Measurements from ENCODE around the gene TMEM151B.

The TMEM151B gene

DNA sequence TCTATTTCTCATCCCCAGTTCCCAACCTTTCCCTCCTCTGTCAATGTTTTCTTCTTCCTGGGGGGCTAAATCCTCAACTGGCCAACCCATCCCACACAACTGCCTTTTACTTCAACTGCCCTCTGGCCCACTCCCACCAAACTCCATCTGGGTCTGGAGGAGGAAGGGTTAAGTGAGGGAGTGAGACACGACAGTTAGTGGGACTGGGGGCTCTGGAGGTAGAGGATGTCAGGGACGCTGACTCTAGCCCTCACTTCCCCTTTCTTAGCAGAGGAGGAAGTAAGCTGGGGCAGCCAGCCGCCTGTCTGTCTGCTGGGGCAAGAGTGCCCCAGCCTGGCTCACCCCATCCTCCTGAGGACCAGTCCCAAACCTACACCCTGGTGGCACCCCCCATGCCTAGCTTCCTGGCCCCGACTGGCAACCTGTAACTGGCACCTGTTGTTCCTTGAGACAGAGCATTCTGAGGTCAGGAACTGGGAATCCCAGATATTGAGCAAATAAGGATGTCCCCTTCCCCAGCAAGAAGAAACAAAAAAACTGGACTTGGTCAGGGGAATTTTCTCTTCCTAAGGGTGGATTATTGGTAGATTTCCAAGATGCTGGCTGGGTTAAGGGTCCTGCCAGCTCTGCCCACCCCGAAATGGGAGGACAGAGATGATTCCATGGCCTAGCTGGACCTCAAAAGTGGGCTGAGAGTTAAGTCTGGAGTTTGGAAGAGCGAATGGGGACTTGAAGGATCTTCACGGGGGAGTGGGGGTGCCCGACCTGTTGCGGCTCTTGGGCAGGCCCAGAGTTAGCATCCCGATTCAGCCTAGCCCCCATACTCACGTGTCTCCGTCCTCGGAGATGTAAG lies 5.9 kb upstream of the TMEM151B start:
- DNase-seq = peak in 5 of 14 donors; percentile 32 to 49 (median 39)

DNA sequence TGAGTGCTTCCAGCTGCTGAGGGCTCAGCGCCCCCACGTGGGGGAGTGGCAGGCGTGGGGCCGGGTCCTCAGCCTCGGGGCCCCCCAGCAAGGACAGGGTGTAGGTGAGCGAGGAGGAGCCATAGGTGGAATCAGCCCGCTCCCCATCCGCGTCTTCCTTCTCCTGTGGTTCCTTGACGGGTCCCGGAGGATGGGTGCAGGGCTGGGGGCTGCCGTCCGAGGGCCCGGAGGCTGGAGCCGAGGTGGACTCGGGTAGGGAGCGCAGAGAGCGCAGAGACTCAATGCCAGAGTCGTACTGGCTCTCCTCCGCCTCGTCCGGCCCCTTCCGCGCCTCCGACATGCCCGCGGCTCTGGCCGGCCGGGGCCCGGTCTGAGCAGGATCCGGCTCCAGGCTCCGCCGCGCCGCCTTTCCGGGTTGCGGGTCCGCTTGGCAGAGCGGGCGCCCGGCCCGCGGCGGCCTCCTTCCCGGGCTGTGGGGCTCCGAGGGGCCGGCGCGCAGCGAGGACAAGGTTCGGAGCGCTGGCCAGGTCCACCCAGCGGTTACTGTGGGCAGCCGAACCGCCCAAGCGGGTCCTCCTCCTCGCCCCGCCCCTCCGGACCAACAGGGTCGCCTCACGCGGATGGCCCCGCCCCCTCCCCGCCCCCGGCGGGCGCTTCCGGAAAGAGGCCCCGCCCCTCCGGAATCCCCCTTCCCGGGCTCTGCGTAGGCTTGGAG lies 5.1 kb upstream of the TMEM151B start, which contains the start of gene NFKBIE:
NFKBIE (minus strand) TSS at position 545 of the 715 bp plus-strand sequence; CDS start at position 340, 205 bp downstream.
- DNase-seq = peak; percentile 48 to 95 (median 84)

DNA sequence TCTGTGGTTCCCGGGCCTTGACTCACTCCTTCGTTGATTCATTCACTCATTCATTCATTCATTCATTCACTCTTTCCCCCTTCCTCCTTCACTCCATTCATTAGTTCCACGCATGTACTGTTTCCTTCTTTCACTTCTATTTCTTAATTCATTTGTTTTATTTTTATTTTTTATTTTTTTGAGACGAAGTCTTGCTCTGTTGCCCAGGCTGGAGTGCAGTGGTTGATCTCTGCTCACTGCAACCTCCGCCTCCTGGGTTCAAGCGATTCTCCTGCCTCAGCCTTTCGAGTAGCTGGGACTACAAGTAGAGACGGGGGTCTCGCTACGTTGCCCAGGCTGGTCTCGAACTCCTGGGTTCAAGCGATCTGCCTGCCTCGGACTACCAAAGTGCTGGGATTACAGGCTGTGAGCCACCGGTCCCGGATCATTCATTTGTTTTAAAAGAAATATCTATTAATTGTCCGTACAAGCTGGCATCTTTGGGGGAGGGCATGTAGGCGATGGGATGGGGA lies 4.5 kb upstream of the TMEM151B start:
- no peak for DNase-seq

DNA sequence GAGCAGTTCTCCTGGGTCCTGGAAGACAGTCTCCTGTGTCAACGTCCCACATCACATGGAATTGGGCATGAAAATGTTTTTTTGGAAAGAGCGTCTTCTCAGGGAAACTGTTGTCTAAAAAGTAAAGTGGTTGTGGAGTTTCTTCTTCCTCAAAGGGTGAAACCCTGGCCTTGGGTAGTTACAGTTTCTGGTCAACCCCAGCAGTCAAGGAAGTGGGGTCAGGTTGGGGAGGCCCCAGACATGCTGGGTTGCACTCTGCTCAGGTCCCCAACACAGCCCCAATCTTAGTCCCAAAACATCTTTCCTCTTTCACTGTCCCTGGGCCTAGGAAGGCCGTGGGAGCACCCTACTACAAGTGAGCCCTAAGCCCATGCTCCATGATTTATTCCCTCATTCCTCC lies 3.9 kb upstream of the TMEM151B start:
- no peak for DNase-seq

DNA sequence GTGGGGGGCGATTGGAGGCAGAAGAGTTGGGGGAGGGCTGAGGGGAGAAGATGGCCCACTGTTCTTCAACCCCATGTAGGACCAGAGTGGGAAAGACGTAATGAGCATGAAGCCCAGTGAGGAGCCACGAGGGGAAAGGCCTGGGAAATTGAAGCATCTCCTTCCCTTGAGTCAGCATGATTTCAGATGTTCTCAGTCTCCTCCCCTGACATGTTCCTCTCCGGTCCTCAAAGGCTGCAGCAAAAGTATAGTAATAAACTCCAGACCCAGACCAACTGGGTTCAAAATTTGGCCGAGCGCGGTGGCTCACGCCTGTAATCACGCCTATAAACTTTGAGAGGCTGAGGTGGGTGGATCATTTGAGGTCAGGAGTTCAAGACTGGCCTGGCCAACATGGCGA lies 3.0 kb upstream of the TMEM151B start:
- no peak for DNase-seq

DNA sequence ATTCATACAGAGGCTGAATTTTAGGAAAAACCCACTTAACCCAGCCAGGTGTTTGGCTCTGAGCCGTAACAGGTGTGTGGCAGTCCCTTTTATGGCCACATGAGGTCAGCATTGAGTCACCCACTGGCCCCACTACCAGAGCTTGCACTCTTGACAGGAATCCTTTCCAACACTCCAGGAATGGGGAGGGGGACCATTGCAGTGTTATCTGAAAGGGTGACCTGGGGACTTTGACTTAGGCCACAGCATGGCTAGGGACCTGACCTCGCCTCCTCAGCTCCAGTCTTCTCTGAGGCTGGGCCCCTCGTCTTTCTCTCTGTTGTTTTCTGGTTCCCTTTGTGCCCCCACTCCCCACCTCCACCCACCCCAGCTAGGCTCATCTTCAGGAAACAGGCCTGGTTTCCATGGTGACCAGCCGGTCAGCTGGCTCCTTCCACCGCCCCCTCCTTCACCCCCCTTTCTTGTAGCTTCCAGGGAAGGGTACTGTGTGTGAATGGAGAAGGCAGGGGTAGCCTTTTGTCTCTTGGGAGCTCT lies 2.1 kb upstream of the TMEM151B start:
- DNase-seq = peak in 9 of 14 donors; percentile 36 to 65 (median 54)

DNA sequence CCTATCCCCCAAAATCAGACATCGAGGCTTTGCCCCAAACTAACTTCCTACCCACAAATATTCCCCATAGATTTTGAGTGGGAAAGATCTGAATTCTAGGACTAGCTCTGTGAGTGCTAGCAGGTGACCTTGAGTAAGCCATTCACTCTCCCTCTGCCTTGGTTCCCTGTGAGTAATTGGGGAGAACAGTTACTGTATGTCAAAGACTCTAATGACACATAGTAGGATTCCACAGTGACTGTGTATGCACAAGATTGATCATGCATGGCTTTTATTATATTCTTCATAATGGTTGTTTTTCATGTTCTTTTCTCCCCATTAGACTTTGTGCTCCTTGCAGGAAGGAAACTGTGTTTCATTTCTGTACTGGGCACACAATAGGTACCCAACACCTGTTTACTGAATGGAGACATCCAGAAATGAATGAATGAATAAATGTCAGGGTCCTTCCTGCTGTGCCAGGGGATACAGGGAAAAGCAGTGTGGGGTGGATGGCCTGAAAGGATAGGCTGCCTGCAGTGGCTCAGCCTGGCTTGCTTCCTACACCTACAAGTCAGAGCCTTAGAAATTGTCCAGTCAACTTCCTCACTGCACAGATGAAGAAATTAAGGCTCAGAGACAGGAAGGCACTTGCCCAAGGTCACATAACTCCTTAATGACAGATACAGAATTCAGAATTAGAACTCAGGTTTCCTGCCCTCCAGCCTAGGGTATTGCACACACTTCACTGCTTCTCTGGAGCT lies 901 bp upstream of the TMEM151B start:
- no peak for DNase-seq

DNA sequence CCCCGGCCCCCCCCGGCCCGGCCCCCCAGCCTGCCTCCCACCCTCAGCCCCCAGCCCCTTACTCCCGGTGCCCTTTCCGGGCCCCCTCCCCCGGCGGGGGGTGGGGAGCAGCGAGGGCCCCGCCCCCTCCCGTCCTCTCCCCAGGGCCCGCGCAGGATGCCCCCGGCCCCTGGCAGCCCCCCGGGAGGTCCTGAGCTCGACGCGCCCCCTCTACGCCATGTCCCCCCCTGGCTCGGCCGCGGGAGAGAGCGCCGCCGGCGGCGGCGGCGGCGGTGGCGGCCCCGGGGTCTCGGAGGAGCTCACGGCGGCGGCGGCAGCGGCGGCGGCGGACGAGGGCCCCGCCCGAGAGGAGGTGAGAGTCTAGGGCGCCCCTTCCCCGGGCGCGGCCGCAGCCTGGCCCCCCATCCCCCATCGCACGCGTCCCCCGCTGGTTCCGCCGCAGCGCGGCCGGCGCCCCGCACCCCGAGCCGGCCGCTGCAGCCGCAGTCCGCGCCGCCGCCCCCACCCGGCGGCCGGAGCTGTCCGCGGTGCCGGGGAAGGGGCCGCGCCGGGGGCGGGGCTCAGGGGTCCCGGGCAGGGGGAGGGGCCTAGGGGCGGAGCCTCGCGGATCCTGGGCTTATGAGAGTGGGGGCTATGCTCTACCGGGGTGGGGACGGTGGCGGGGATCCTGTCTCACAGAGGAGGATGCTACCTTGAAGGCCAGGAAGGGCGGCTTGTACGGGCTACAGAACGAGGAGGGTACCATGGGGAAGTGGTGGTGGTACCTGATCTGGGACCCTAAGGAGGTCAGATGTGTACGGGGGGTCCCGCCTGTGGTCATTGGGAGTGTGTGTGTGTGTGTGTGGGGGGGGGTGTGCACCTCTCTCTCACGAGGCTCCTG lies 516 bp downstream of the TMEM151B start:
- peak in 1 of 14 donors; percentile 30 for DNase-seq

DNA sequence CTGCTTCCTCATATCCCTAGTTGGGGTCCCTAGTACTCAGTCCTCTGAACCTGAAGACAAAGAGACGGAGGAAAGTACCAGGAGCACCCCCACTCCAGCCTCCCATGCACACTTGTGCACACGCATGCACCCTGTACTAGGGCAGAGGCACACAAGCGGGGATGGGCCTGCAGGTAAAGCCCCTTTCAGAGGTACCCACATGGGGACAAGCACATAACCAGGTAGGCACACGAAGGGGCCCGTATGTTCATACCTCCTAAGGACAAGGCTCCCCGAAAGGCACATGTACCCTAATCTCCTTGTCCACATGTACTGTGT lies 1.1 kb downstream of the TMEM151B start:
- no peak for DNase-seq

DNA sequence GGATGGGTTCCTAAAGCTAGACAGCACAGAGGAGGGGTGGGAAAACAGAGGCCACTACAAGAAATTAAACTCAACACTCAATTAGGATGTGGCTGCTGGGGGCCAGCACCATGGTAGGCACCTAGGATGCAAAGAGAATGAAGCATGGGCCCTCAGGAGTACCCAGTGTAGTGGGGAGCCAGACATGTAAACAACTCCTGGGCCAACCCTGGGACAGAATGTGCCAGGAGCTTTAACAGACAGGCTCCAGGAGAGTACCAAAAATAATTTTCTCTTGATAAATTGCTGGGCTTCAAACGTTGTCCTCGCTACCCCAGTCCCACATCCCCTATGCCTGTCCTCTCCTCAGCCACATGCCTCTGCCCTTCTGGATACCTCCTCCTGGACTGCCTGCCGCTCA lies 1.7 kb downstream of the TMEM151B start:
- DNase-seq = peak in 1 of 14 donors; percentile 81

DNA sequence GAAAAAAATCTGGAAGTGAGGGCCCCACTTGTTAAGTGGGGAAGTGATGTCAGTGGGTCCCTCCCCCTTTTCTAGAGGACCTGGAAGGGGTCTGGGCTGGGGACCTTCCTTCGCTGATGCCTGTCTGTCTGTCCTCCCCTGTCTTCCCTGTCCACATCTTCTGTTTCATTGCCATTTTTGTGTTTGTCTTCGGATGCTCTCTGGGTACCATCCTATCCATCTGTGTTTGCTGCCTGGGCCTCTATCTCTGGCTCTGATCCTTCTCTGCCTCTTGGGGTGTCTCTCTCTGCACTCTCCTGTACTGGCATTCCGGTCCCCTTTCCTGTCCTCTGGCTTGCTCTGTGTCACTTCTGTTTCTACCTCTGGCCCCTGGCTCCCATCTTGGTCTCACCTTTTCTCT lies 2.3 kb downstream of the TMEM151B start:
- peak in 1 of 14 donors; percentile 70 for DNase-seq

DNA sequence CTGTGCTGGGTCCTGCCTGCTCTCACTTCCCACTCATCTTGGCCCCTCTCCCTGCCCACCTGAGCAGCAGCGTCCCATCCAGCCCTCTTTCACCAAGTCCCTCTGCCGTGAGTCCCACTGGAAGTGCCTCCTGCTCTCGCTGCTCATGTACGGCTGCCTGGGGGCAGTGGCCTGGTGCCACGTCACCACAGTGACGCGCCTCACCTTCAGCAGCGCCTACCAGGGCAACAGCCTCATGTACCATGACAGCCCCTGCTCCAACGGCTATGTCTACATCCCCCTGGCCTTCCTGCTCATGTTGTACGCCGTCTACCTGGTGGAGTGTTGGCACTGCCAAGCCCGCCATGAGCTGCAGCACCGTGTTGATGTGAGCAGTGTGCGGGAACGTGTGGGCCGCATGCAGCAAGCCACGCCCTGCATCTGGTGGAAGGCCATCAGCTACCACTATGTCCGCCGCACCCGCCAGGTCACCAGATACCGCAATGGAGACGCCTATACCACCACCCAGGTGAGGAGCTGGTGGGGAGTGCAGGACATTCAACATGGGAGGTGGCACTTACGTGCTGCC lies 2.8 kb downstream of the TMEM151B start:
- DNase-seq = peak in 1 of 14 donors; percentile 71

DNA sequence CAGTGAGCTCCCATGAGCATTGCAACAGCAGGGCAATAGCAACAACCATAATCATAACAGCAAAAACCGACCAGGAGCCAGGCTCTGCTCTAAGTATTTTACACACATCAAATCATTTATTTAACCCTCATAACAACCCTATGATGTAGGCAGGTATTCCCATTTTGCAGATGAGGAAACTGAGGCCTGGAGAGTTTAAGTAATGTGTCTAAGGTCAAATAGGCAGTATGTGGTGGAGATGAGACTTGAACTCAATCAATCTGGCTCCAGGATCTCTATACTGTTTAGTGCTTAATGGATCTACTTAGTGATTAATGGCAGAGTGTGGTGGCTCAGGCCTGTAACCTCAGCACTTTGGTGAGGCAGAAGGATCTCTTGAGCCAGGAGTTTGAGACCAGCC lies 3.4 kb downstream of the TMEM151B start:
- DNase-seq = no peak

DNA sequence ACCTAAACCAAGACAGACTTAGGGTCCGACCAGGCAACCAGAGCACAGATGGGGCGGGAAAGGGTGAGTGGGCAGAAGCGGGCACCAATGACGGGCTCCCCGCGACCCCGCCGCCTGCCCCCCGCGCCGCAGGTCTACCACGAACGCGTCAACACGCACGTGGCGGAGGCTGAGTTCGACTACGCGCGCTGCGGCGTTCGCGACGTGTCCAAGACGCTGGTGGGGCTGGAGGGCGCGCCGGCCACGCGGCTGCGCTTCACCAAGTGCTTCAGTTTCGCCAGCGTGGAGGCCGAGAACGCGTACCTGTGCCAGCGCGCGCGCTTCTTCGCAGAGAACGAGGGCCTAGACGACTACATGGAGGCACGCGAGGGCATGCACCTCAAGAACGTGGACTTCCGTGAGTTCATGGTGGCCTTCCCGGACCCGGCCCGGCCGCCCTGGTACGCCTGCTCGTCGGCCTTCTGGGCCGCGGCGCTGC lies 5.1 kb downstream of the TMEM151B start:
- DNase-seq = no peak

DNA sequence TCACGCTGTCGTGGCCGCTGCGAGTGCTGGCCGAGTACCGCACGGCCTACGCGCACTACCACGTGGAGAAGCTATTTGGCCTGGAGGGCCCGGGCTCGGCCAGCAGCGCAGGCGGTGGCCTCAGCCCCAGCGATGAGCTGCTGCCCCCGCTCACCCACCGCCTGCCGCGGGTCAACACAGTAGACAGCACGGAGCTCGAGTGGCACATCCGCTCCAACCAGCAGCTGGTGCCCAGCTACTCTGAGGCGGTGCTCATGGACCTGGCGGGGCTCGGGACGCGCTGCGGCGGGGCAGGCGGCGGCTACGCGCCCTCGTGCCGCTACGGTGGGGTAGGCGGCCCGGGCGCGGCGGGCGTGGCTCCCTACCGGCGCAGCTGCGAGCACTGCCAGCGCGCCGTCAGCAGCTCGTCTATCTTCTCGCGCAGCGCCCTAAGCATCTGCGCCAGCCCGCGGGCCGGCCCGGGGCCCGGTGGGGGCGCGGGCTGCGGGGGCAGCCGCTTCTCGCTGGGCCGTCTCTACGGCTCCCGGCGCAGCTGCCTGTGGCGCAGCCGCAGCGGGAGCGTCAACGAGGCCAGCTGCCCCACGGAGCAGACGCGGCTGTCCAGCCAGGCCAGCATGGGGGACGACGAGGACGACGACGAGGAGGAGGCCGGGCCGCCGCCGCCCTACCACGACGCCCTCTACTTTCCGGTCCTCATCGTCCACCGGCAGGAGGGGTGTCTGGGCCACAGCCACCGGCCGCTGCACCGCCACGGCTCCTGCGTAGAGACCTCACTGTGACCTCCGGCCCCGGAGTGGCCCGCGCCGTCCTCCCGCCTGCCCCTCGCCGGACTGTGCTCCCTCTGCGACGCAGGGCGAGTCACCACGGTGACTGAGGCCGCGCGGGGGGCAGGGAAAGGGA lies 5.7 kb downstream of the TMEM151B start:
- no peak for DNase-seq

DNA sequence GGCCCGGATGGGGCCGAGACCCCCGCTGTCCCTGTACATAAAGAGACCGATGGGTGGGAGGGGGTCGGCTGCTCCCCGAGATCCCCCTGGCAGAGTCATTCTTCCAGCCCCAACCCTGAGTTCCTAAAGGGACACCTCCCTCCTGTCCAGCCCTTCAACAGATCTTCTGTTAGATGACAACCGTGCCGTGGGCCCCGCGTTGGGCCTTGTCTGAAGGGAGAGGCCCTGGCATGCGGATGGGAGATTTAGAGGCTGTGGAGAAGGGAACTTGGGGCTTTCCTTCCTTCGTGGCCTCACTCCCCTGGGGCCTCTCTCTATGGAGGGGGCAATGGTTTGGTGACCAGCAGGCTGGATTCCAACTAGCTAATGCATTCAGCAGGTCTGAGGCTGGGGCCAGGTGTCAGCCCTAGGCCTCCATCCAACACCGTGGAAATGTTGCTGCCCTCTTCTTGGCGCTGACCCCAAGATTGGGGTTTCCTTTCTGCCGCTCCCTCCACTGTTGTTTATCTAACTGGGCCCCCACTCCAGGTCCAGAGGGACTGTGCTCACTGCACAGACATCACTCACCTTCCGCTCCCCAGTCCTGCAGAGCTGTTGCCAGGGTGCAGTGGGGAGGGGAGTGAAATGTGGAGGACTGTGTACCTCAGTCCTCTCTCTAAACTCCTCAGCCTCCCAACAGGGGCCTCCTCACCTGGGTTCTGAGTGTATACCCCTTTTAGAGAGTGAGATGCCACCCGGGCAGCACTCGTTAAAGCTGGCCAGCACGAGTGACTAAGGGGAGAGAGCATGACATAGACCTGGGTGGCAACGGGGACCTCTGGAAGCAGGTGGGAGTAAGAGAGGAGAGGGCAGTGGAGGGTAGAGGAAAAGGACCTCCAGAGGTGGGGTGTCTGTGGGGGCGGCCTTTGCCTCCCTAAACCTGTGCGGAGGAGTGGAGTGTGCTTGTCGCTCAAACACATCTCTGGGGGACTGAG lies 6.7 kb downstream of the TMEM151B start:
- DNase-seq = peak in 1 of 14 donors; percentile 90

DNA sequence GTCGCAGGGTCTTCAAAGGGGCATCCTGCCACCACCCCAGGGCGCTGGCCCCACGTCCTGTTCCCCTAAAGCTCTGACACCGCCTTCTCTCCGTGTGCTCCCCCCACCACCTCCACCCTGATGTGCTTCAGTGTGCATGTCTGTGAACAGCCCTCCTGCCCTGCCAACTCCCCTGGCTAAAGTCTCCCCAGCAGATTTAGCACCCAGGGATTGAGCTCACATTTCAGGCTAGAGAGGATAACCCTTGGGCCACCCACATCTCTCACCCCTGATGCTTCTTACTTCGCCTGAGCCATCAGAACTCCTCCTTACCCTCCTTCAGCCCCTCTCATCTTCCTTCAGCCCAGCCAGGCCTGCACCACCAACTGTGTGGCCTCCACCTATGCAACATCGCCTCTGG lies 7.5 kb downstream of the TMEM151B start:
- DNase-seq = no peak

DNA sequence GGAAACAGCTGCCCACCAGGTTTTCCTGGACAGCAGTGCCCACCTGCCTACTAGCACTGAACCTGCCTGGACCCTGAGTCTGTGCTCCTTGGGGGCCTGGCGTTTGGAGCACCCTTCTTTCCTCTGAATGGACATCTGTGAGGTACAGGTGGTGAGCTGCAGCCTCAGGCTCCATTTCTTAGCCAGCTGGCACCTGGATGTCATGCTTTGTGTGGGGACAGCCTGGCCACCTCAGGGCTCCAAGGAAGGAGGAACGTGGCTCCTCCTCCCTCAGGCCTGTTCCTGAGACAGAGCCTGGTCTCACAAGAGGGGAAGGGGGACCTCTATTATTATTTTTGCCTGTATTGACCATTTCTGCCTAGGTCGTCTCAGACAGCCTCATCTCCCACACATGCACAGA lies 8.1 kb downstream of the TMEM151B start:
- DNase-seq = peak in 2 of 14 donors; percentile 27 to 94

Data from C1 segment of cervical spinal cord (tissue), 14 donors.